Effector memory CD8-positive, alpha-beta T cell (primary cell): ENCODE measurements around the gene SEPTIN6.

ENCODE experiments used
- ATAC-seq: fragments of 150-1000 bp; cut with Tn5 transposase; replicated peaks from 2 replicates; pipeline ENCODE4 v1.10.0; 2021; ENCODE audit warnings: mild to moderate bottlenecking, moderate library complexity
- DNase-seq, 3 experiments: peaks; one replicate each; pipeline ENCODE4 v3.0.0; 2021
- H3K27ac Mint-ChIP-seq, 2 donors: one replicate each; pipeline ENCODE4 v1.8.0; 2022; ENCODE audit warnings: mild to moderate bottlenecking in 2 of 2, mixed read lengths in 2 of 2, moderate library complexity in 2 of 2
- H3K27me3 Mint-ChIP-seq, 2 donors: one replicate each; pipeline ENCODE4 v1.8.0; 2022; ENCODE audit warnings: mixed read lengths in 2 of 2
- H3K36me3 Mint-ChIP-seq: one replicate; pipeline ENCODE4 v1.8.0; 2022; ENCODE audit warnings: mild to moderate bottlenecking, moderate library complexity, mixed read lengths; ENCODE audit not compliant: insufficient read depth
- H3K4me1 Mint-ChIP-seq, 2 donors: one replicate each; pipeline ENCODE4 v1.8.0; 2022; ENCODE audit warnings: low read depth in 2 of 2, mixed read lengths in 2 of 2
- H3K4me3 Mint-ChIP-seq, 2 donors: one replicate each; pipeline ENCODE4 v1.8.0; 2022; ENCODE audit warnings: mild to moderate bottlenecking in 2 of 2, mixed read lengths in 2 of 2, moderate library complexity in 2 of 2
- H3K9me3 Mint-ChIP-seq, 2 donors: one replicate each; pipeline ENCODE4 v1.8.0; 2022; ENCODE audit warnings: mixed read lengths in 2 of 2

SEPTIN6 gene

GRCh38 chrX:119698845-119699244 is 5.9 kb upstream of the SEPTIN6 start:
- Mint-ChIP-seq H3K27me3 (no peaks in the 10 kb centered on the region), H3K4me3 (no peak overlapping the region), H3K36me3 (no peaks in the 10 kb centered on the region), H3K27ac (no peak overlapping the region), H3K9me3 (no peaks in the 10 kb centered on the region), H3K4me1 (peaks cover 0 to 10% of the 10 kb centered on the region in 2 donors)
- DNase-seq (no peak), ATAC-seq (no peak)

- DNase-seq (no peak), ATAC-seq (no peak)
- H3K4me3 Mint-ChIP-seq, result no peak overlapping the region
- H3K36me3 Mint-ChIP-seq, result peaks cover 4% of the 10 kb centered on the region
- H3K27ac Mint-ChIP-seq, result peak overlapping the region in 1 of 2 donors; percentile 77
- peaks cover 0 to 11% of the 10 kb centered on the region in 2 donors for H3K4me1 Mint-ChIP-seq
- no peaks in the 10 kb centered on the region for H3K27me3 Mint-ChIP-seq
- no peaks in the 10 kb centered on the region for H3K9me3 Mint-ChIP-seq
These were observed 3.4 kb upstream of the SEPTIN6 start for GRCh38 chrX:119696251-119696890.

GRCh38 chrX:119695535-119696050 is 2.6 kb upstream of the SEPTIN6 start:
- Mint-ChIP-seq H3K4me3 (no peak overlapping the region), H3K27me3 (no peaks in the 10 kb centered on the region), H3K4me1 (peaks cover 0 to 11% of the 10 kb centered on the region in 2 donors), H3K9me3 (no peaks in the 10 kb centered on the region), H3K27ac (no peak overlapping the region), H3K36me3 (peaks cover 4% of the 10 kb centered on the region)
- DNase-seq (no peak), ATAC-seq (no peak)

GRCh38 chrX:119694601-119695534 is 1.9 kb upstream of the SEPTIN6 start:
- Mint-ChIP-seq H3K27me3 (no peaks in the 10 kb centered on the region), H3K4me1 (peaks cover 2 to 14% of the 10 kb centered on the region in 2 donors), H3K36me3 (peaks cover 4% of the 10 kb centered on the region), H3K4me3 (no peak overlapping the region), H3K9me3 (no peaks in the 10 kb centered on the region), H3K27ac (no peak overlapping the region)
- no peak for DNase-seq
- ATAC-seq, result no peak

GRCh38 chrX:119693996-119694451 is 1.1 kb upstream of the SEPTIN6 start:
- ATAC-seq, result no peak
- H3K27me3 Mint-ChIP-seq, result no peaks in the 10 kb centered on the region
- DNase-seq, result no peak
- peaks cover 7 to 18% of the 10 kb centered on the region in 2 donors for H3K4me1 Mint-ChIP-seq
- H3K4me3 Mint-ChIP-seq, result peak overlapping the region; percentile 94 to 96
- H3K27ac Mint-ChIP-seq, result peak overlapping the region in 1 of 2 donors; percentile 87
- H3K9me3 Mint-ChIP-seq, result no peaks in the 10 kb centered on the region
- peaks cover 4% of the 10 kb centered on the region for H3K36me3 Mint-ChIP-seq

GRCh38 chrX:119692191-119693039 is 553 bp downstream of the SEPTIN6 start:
- DNase-seq, result peak; percentile 44 to 51 (median 50)

GRCh38 chrX:119690921-119691716 is 1.8 kb downstream of the SEPTIN6 start:
- peak overlapping the region; percentile 94 to 98 for H3K27ac Mint-ChIP-seq
- DNase-seq, result no peak
- no peaks in the 10 kb centered on the region for H3K27me3 Mint-ChIP-seq
- H3K36me3 Mint-ChIP-seq, result peaks cover 12% of the 10 kb centered on the region
- no peak for ATAC-seq
- H3K4me1 Mint-ChIP-seq, result peaks cover 19 to 27% of the 10 kb centered on the region in 2 donors
- no peaks in the 10 kb centered on the region for H3K9me3 Mint-ChIP-seq
- peak overlapping the region; percentile 94 to 96 for H3K4me3 Mint-ChIP-seq

More at GRCh38 chrX:119692191-119693039, 553 bp downstream of the SEPTIN6 start:
- peak; percentile 52 for ATAC-seq
- Mint-ChIP-seq H3K9me3 (no peaks in the 10 kb centered on the region), H3K27me3 (no peaks in the 10 kb centered on the region), H3K36me3 (peaks cover 9% of the 10 kb centered on the region), H3K4me1 (peaks cover 15 to 18% of the 10 kb centered on the region in 2 donors), H3K27ac (peak overlapping the region; percentile 87 to 94), H3K4me3 (peak overlapping the region; percentile 94 to 96)

GRCh38 chrX:119688911-119689321 is 4.1 kb downstream of the SEPTIN6 start:
- peaks cover 29% of the 10 kb centered on the region for H3K36me3 Mint-ChIP-seq
- H3K27ac Mint-ChIP-seq, result peak overlapping the region; percentile 94 to 98

GRCh38 chrX:119687661-119688413 is 5.1 kb downstream of the SEPTIN6 start:
- DNase-seq (no peak), ATAC-seq (peak; percentile 4)
- H3K9me3 Mint-ChIP-seq, result no peaks in the 10 kb centered on the region
- peak overlapping the region; percentile 94 to 98 for H3K27ac Mint-ChIP-seq
- peaks cover 29% of the 10 kb centered on the region for H3K36me3 Mint-ChIP-seq
- H3K4me3 Mint-ChIP-seq, result peak overlapping the region; percentile 94 to 96
- peaks cover 30 to 39% of the 10 kb centered on the region in 2 donors for H3K4me1 Mint-ChIP-seq
- H3K27me3 Mint-ChIP-seq, result no peaks in the 10 kb centered on the region

More at GRCh38 chrX:119688911-119689321, 4.1 kb downstream of the SEPTIN6 start:
- H3K27me3 Mint-ChIP-seq, result no peaks in the 10 kb centered on the region
- H3K9me3 Mint-ChIP-seq, result no peaks in the 10 kb centered on the region
- peak overlapping the region; percentile 94 to 96 for H3K4me3 Mint-ChIP-seq
- ATAC-seq, result peak; percentile 23
- DNase-seq, result no peak
- peaks cover 27 to 39% of the 10 kb centered on the region in 2 donors for H3K4me1 Mint-ChIP-seq

- Mint-ChIP-seq H3K4me1 (peaks cover 39 to 46% of the 10 kb centered on the region in 2 donors), H3K9me3 (no peaks in the 10 kb centered on the region), H3K36me3 (peaks cover 28% of the 10 kb centered on the region), H3K27ac (peak overlapping the region; percentile 94 to 98), H3K27me3 (no peaks in the 10 kb centered on the region), H3K4me3 (peak overlapping the region; percentile 94 to 96)
- ATAC-seq (peak; percentile 31), DNase-seq (no peak)
These were observed 6.8 kb downstream of the SEPTIN6 start for GRCh38 chrX:119686087-119686691.
